Suppressor macrophage treated with lipopolysaccharide for 4 hours (primary cell): ENCODE data around the gene CACFD1.

ENCODE experiments used
- DNase-seq: peaks from one replicate; pipeline ENCODE4 v3.0.0-alpha.2; 2020

Gene CACFD1

DNA sequence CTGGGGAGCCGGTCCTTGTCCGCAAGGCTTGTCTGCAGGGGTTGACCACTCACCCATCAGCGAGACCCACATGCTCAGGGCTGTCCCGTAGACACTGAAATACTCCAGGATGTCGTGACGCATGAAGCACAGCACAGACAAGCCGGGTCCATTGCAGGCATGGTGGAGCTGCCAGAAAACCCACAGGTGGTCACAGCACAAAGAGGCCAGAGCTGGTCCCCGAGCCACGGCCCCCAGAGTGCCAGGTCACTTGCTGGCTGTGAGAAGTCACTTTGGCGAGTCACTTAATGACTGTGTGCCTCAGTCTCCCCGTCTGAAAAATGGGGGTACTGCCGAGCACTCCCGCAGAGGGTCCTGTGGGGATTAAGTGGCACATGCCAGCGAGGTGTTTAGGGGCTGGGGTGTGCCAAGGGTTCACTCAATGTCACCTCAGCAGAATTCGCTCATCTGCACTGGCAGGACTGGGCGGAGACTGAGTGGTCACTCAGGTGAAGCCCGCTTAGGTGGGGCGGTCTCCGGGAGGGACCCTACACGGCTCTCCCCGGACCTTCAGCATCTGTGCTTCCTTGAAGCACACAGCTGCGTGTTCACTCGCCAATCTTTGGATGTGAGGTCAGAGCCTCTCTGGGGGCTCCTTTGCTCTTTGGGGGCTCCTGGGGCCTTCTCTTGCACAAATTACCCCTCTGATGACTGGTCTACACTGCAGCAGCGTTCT, 60.5 kb downstream of the CACFD1 start:
- DNase-seq: no peak
